GM23338 (cell line): ENCODE data around the gene SLC45A1. TPM values are rescaled to one million over a fixed set of nuclear protein-coding genes. Genes with fewer than 3 reads are reported as not detected.

ENCODE experiments used
- ATAC-seq: fragments of 200-7000 bp; cut with Tn5 transposase; 3 replicates; pipeline ENCODE4 v1.9.1; 2020
- DNase-seq: peaks from one replicate; pipeline ENCODE4 v3.0.0-alpha.2; 2015; ENCODE audit warnings: low spot score
- H2AFZ ChIP-seq: fragments of 200-600 bp; sonication (generic); 2 replicates; pipeline ENCODE4 v1.8.0; 2016; ENCODE audit warnings: antibody characterized with exemption, mild to moderate bottlenecking, moderate library complexity
- H3F3A ChIP-seq: fragments of 200-600 bp; sonication (generic); replicated peaks from 2 replicates; pipeline ENCODE4 v1.8.0; 2017; ENCODE audit warnings: antibody characterized with exemption, mixed run types, low read depth
- H3K27ac ChIP-seq: fragments of 200-600 bp; sonication (generic); 2 replicates; pipeline ENCODE4 v1.6.1; 2016; ENCODE audit warnings: low read depth
- H3K27me3 ChIP-seq: fragments of 200-600 bp; sonication (generic); 2 replicates; pipeline ENCODE4 v1.8.0; 2016; ENCODE audit warnings: mild to moderate bottlenecking, mixed run types, moderate library complexity; ENCODE audit not compliant: insufficient read depth
- H3K36me3 ChIP-seq: fragments of 200-600 bp; sonication (generic); 2 replicates; pipeline ENCODE4 v1.8.0; 2016; ENCODE audit warnings: mild to moderate bottlenecking; ENCODE audit not compliant: insufficient read depth
- H3K4me1 ChIP-seq: fragments of 200-600 bp; sonication (generic); 2 replicates; pipeline ENCODE4 v1.8.0; 2016; ENCODE audit warnings: mild to moderate bottlenecking, moderate library complexity; ENCODE audit not compliant: insufficient read depth
- H3K4me2 ChIP-seq: fragments of 200-600 bp; sonication (generic); 2 replicates; pipeline ENCODE4 v1.7.1; 2017; ENCODE audit warnings: mixed run types
- H3K4me3 ChIP-seq: fragments of 200-600 bp; sonication (generic); 2 replicates; pipeline ENCODE4 v1.6.1; 2016; ENCODE audit warnings: mixed run types
- H3K79me2 ChIP-seq: fragments of 200-600 bp; sonication (generic); replicated peaks from 2 replicates; pipeline ENCODE4 v1.8.0; 2017; ENCODE audit warnings: mild to moderate bottlenecking; ENCODE audit not compliant: insufficient read depth
- H3K9me2 ChIP-seq: fragments of 200-600 bp; sonication (generic); 2 replicates; pipeline ENCODE4 v1.8.0; 2017; ENCODE audit not compliant: insufficient read depth
- H4K20me1 ChIP-seq: fragments of 200-600 bp; sonication (generic); replicated peaks from 2 replicates; pipeline ENCODE4 v1.8.0; 2017; ENCODE audit warnings: mild to moderate bottlenecking; ENCODE audit not compliant: insufficient read depth
- H3K27ac Mint-ChIP-seq: 2 replicates; pipeline ENCODE4 v1.8.0; 2020; ENCODE audit warnings: inconsistent platforms, mild to moderate bottlenecking, moderate library complexity, mixed read lengths
- H3K27me3 Mint-ChIP-seq: 3 replicates; pipeline ENCODE4 v1.8.0; 2022; ENCODE audit warnings: low read depth, mild to moderate bottlenecking, moderate library complexity, mixed read lengths, inconsistent platforms; ENCODE audit not compliant: insufficient read depth, poor library complexity
- H3K36me3 Mint-ChIP-seq: 3 replicates; pipeline ENCODE4 v1.8.0; 2021; ENCODE audit warnings: low read depth, mild to moderate bottlenecking, inconsistent platforms, moderate library complexity, mixed read lengths
- H3K4me1 Mint-ChIP-seq: 3 replicates; pipeline ENCODE4 v1.8.0; 2020; ENCODE audit warnings: mild to moderate bottlenecking, inconsistent platforms, mixed read lengths
- H3K4me3 Mint-ChIP-seq: 3 replicates; pipeline ENCODE4 v1.8.0; 2021; ENCODE audit warnings: moderate library complexity, mild to moderate bottlenecking, inconsistent platforms, mixed read lengths
- H3K9me3 Mint-ChIP-seq: 3 replicates; pipeline ENCODE4 v1.8.0; 2020; ENCODE audit warnings: moderate library complexity, mild to moderate bottlenecking, inconsistent platforms, mixed read lengths
- CTCF ChIP-seq, 2 experiments: fragments of 200-600 bp in 1 of 2; sonication (generic) in 1 of 2; conservative IDR thresholded peaks; 2 replicates each; pipeline versions ENCODE4 v1.5.1 to v1.6.1; 2016 to 2017; ENCODE audit warnings: antibody characterized with exemption in 2 of 2, low read depth in 2 of 2, mild to moderate bottlenecking in 2 of 2, moderate library complexity in 1 of 2
- EZH2phosphoT487 ChIP-seq: fragments of 200-600 bp; sonication (generic); IDR thresholded peaks from one replicate; pipeline ENCODE4 v1.8.1; 2018; ENCODE audit warnings: antibody characterized with exemption; ENCODE audit not compliant: unreplicated experiment
- JUNB ChIP-seq: IDR thresholded peaks from one replicate; pipeline ENCODE4 v1.6.1; 2016; ENCODE audit warnings: antibody characterized with exemption; ENCODE audit not compliant: unreplicated experiment
- POLR2AphosphoS5 ChIP-seq: IDR thresholded peaks from 2 replicates; pipeline ENCODE4 v1.6.1; 2016; ENCODE audit warnings: antibody characterized with exemption, low read depth
- REST ChIP-seq: IDR thresholded peaks from one replicate; pipeline ENCODE4 v1.6.1; 2018; ENCODE audit warnings: antibody characterized with exemption; ENCODE audit not compliant: unreplicated experiment
- ZNF331 ChIP-seq: fragments of 250-450 bp; sonication (Bioruptor Pico); IDR thresholded peaks from 2 replicates; pipeline ENCODE4 v1.5.0; 2020; ENCODE audit warnings: low read depth, mild to moderate bottlenecking, moderate library complexity
- ZNF462 ChIP-seq: fragments of 250-450 bp; sonication (Bioruptor Pico); IDR thresholded peaks from 2 replicates; pipeline ENCODE4 v1.5.0; 2020; ENCODE audit warnings: mild to moderate bottlenecking, moderate library complexity
- polyA plus RNA-seq: library from polyadenylated mRNA; unstranded; fragments of >200 nt; fragmentation: Nextera tagmentation; extraction: Ambion mirVana; gene quantifications from 2 replicates; pipeline ENCODE4 v1.2.1, GENCODE V29; 2016
- total RNA-seq: library from RNA; depleted of rRNA; stranded (reverse); fragments of >200 nt; shearing (Covaris generic); gene quantifications from 2 replicates; pipeline ENCODE4 v1.2.3, GENCODE V29; 2014

The SLC45A1 gene
- total and polyA plus RNA-seq, 2 experiments from 2014 or later: 1.3 to 2.3 TPM

- H3K4me3 Mint-ChIP-seq: no peak overlapping the region; the same call in 2 of the 3 replicates
- ATAC-seq: peak; percentile 5
- TF ChIP-seq EZH2phosphoT487 (no peak), POLR2AphosphoS5 (no peak), CTCF (conservative IDR thresholded peaks at IDR 0.05; ENCODE audit: low read depth in 2 of 2) (no peak), JUNB (no peak)
Observed at GRCh38 chr1:8371372-8371991, 53.6 kb downstream of the SLC45A1 start.

GRCh38 chr1:8373125-8373524 is 55.2 kb downstream of the SLC45A1 start:
- no peaks in the 10 kb centered on the region for H3K36me3 ChIP-seq
- H3K27me3 Mint-ChIP-seq: peaks cover 15% of the 10 kb centered on the region
- ATAC-seq: no peak
- H4K20me1 ChIP-seq: peaks cover 30% of the 10 kb centered on the region
- no peak overlapping the region for H2AFZ ChIP-seq
- H3K4me1 Mint-ChIP-seq: peaks cover 61% of the 10 kb centered on the region
- H3K36me3 Mint-ChIP-seq: peaks cover 4% of the 10 kb centered on the region; the same call in 2 of the 3 replicates
- peaks cover 13% of the 10 kb centered on the region; the same call in 1 of the 2 replicates for H3F3A ChIP-seq
- peaks cover 56% of the 10 kb centered on the region for H3K4me1 ChIP-seq
- H3K79me2 ChIP-seq: peaks cover 87% of the 10 kb centered on the region
- H3K4me3 Mint-ChIP-seq: no peak overlapping the region; the same call in 2 of the 3 replicates
- peak overlapping the region; percentile 86 for H3K27ac ChIP-seq
- peak overlapping the region; percentile 70 for H3K27ac Mint-ChIP-seq
- no peak for TF ChIP-seq ZNF331 (CRISPR knock-in tag)
- no peak for TF ChIP-seq POLR2AphosphoS5
- TF ChIP-seq REST: no peak
- no peak for TF ChIP-seq EZH2phosphoT487
- TF ChIP-seq ZNF462 (CRISPR knock-in tag): no peak
- peak overlapping the region; percentile 56; the same call in 1 of the 2 replicates for H3K4me2 ChIP-seq
- H3K27me3 ChIP-seq: no peaks in the 10 kb centered on the region
- H3K4me3 ChIP-seq: no peak overlapping the region
- H3K9me2 ChIP-seq: no peaks in the 10 kb centered on the region
- no peak for DNase-seq
- H3K9me3 Mint-ChIP-seq: no peaks in the 10 kb centered on the region

More at GRCh38 chr1:8371372-8371991, 53.6 kb downstream of the SLC45A1 start:
- H3K36me3 Mint-ChIP-seq: peaks cover 5% of the 10 kb centered on the region
- Histone ChIP-seq H3K27ac (peak overlapping the region; percentile 65), H3K79me2 (peaks cover 88% of the 10 kb centered on the region), H3K27me3 (no peaks in the 10 kb centered on the region), H3K4me3 (0 out of 2 replicates have a peak overlapping the region, but pooled peaks have one; percentile 18), H3K9me2 (no peaks in the 10 kb centered on the region), H3K36me3 (no peaks in the 10 kb centered on the region), H4K20me1 (peaks cover 22% of the 10 kb centered on the region), H3K4me2 (peak overlapping the region; percentile 67), H3K4me1 (peaks cover 63% of the 10 kb centered on the region), H2AFZ (no peak overlapping the region), H3F3A (peaks cover 11% of the 10 kb centered on the region; the same call in 1 of the 2 replicates)
- H3K27me3 Mint-ChIP-seq: peaks cover 20% of the 10 kb centered on the region
- H3K4me1 Mint-ChIP-seq: peaks cover 75% of the 10 kb centered on the region
- DNase-seq: no peak
- peak overlapping the region; percentile 80 for H3K27ac Mint-ChIP-seq
- H3K9me3 Mint-ChIP-seq: no peaks in the 10 kb centered on the region
